ENCODE measurements around the gene H2AZ1. TPM values are rescaled to one million over a fixed set of nuclear protein-coding genes. Genes with fewer than 3 reads are reported as not detected.
"Not testable (repeated sequence)": the region's sequence is repeated elsewhere in the genome, so short reads cannot be mapped to it uniquely, and the experiment has no call there.

H2AZ1 gene
- total RNA-seq, 2 donors from 2014 or later: 519 to 844 TPM

- H3K27me3 Mint-ChIP-seq; H3K27ac Mint-ChIP-seq; H3K9me3 Mint-ChIP-seq; H3K36me3 Mint-ChIP-seq (ENCODE audit: low read depth); ATAC-seq (replicated peaks); H3K4me3 Mint-ChIP-seq; H3K4me1 Mint-ChIP-seq: not testable (repeated sequence)
Measured at GRCh38 chr4:99958207-99958606, 8.1 kb upstream of the H2AZ1 start.

DNA sequence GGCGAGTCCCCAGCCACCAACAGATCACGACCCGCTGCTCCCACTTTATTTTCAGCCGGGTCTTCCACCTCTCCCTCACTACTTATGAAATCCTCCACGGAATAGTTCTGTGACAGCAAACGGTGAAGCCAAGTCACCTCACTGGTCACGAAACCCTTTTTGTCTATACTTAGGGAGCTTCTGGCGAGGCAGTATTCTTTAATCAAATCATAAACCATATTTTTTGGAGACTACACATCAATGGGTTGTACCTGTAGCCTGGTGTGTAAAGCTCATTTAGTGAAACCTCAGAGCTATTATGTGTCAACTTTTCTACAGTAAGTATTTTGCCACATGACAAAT is 809 bp upstream of the H2AZ1 start:
- Mint-ChIP-seq H3K4me1 (peaks cover 7% of the 10 kb centered on the region), H3K27ac (no peak overlapping the region), H3K9me3 (no peaks in the 10 kb centered on the region), H3K27me3 (no peaks in the 10 kb centered on the region), H3K4me3 (no peak overlapping the region), H3K36me3 (ENCODE audit: low read depth) (peaks cover 3% of the 10 kb centered on the region)
- no peak for ATAC-seq (replicated peaks)

DNA sequence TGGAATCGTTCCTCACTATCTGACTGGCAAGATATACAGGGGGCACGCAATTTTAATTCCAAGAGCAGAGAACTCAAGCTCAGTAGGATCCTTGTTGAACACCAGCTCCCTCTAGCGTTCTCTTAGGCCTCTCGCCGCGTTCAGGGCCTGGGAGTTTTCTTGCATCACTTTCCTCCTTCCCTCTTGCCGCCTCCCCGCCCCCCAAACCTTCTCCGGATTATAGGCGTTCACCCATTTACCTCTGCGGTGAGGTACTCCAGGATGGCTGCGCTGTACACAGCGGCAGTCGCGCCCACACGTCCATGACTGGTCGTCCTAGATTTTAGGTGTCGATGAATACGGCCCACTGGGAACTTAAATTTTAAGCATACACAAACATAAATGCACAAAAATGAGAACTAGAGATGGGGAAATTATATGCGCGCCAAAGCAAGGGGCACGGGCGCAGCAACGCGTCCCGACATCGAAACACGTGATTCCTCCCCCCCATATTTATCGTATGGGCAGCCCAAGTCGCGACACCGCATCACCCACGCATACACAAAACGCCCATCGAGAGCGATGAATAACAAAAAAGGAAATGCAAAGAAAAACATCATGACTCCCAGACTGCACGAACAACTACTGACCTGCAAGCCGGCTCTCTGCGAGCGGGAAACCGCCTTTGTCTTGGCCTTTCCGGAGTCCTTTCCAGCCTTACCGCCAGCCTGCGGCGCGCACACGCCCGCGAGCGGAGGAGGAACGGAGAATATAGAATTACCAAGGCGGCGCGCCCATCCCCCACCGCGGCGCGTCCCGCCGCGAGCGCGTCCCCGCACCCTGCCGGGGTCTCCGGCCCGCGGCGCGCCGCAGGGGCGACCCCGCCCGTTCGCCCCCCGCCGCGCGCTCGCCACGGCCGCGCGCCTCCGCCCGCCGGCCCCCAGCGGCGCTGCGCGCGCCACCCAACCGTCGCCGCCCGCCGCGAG is 759 bp downstream of the H2AZ1 start:
- H3K27ac Mint-ChIP-seq: no peak overlapping the region
- peaks cover 19% of the 10 kb centered on the region for H3K36me3 Mint-ChIP-seq (ENCODE audit: low read depth)
- H3K4me1 Mint-ChIP-seq: peaks cover 17% of the 10 kb centered on the region
- peak; percentile 54 for ATAC-seq (replicated peaks)
- H3K9me3 Mint-ChIP-seq: no peaks in the 10 kb centered on the region
- H3K4me3 Mint-ChIP-seq: no peak overlapping the region
- no peaks in the 10 kb centered on the region for H3K27me3 Mint-ChIP-seq

- no peak overlapping the region for H3K4me3 Mint-ChIP-seq
- peak overlapping the region; percentile 95 for H3K27ac Mint-ChIP-seq
- no peaks in the 10 kb centered on the region for H3K9me3 Mint-ChIP-seq
- no peaks in the 10 kb centered on the region for H3K27me3 Mint-ChIP-seq
- peaks cover 33% of the 10 kb centered on the region for H3K4me1 Mint-ChIP-seq
- ATAC-seq (replicated peaks): no peak
- H3K36me3 Mint-ChIP-seq (ENCODE audit: low read depth): peaks cover 36% of the 10 kb centered on the region
Measured at GRCh38 chr4:99947608-99948007, 2.5 kb downstream of the H2AZ1 start.

DNA sequence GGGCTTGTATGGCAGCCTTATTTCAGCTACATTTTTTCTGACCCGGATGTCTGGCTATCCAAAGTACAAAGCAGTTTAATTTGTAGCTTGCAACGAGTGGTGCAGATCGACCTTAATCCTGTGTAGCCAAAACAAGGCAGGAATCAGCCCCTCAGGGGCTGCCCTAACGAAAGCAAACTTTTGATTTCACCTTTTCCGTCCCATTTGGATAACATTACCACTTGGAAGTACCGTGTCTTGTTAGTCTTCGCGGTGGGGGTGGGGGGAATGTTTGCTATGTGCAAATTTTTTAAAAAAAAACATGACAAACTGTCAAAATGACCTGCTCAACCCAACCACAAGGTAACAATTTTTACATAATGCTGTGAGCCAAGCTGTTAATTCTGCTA is 2.9 kb downstream of the H2AZ1 start:
- peak overlapping the region; percentile 95 for H3K27ac Mint-ChIP-seq
- peaks cover 33% of the 10 kb centered on the region for H3K4me1 Mint-ChIP-seq
- H3K4me3 Mint-ChIP-seq: no peak overlapping the region
- H3K9me3 Mint-ChIP-seq: no peaks in the 10 kb centered on the region
- H3K27me3 Mint-ChIP-seq: no peaks in the 10 kb centered on the region
- H3K36me3 Mint-ChIP-seq (ENCODE audit: low read depth): peaks cover 38% of the 10 kb centered on the region
- no peak for ATAC-seq (replicated peaks)

DNA sequence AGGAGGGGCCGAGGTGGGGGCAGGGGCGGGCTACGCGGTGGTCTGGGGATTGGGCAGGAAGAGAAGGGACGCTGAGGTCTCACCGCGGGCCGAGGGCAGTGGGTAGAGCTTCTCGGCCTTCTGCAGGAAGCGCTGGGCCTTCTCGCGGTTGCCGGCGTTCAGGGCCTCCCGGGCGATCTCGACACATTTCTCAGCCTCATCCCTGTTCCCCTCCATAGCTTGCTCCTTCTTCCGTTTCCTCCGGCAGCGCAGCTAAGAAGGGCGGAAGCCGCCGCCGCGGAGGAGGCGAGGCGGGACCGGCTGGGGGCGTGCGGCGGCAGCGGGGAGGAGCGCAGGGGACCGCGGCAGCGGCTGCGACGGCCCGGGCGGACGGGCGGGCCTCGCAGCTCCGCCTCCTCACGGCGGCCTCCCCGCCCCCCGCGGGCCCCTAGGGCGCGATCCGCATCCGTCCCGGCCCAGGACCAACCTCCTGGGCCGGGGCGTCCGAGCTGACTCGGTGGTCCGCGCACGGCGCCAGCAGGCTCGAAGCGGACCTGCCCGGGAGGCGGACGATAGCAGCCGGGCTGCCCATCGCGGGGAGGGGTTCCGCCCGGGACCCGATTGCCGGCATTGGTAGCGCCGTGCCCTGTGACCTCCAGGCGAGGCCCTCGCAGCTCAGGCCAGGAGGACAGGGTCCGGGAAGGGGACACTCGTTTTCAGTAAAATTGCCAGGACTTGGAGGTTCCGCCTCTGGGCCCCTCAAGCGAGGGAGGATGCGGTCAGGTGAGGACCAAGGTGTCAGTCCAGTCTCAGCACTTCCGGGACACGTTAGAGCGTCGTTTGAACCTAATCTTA is 3.5 kb downstream of the H2AZ1 start, which contains the start of gene DNAJB14:
DNAJB14 (minus strand) TSS at position 263 of the 834 bp plus-strand sequence; CDS start at position 216, 47 bp downstream.
- H3K4me3 Mint-ChIP-seq: no peak within 1 kb of the TSS
- no peaks in the 10 kb centered on the region for H3K27me3 Mint-ChIP-seq
- peak within 1 kb of the TSS; percentile 95 for H3K27ac Mint-ChIP-seq
- peaks cover 39% of the 10 kb centered on the region for H3K36me3 Mint-ChIP-seq (ENCODE audit: low read depth)
- peak; percentile 44 for ATAC-seq (replicated peaks)
- H3K4me1 Mint-ChIP-seq: peaks cover 33% of the 10 kb centered on the region
- H3K9me3 Mint-ChIP-seq: no peaks in the 10 kb centered on the region

DNA sequence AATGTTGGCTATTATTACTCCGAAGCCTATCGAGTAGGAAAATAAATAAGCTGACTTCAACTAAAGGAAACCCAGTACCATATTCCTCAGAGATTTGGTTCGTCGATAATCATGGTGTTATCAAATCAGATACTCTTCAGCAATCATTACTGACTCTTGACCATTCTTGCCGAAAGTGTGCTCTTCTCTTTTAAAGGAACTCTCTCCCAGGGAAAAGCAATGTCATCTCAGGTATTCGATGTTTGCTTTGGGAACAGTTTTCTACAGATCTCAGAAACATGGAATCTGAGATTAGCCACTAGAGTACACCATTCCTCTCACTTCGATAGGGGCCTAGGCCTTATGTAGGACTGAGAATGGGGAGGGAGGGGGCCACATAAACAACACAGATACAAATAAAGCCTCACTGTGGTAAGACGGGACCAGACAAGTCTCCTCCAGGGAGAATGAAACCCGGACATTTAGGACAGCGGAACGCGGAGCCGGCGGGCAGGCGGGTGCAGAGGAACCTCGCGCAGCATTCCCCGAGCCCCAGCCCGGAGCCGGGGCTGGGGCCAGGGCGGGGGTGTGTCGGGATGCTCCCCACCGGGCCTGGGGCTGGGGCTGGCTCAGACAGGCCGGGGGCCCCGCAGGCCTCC is 4.2 kb downstream of the H2AZ1 start:
- Mint-ChIP-seq H3K4me3 (no peak overlapping the region), H3K36me3 (ENCODE audit: low read depth) (peaks cover 45% of the 10 kb centered on the region), H3K9me3 (no peaks in the 10 kb centered on the region), H3K27ac (peak overlapping the region; percentile 95), H3K27me3 (no peaks in the 10 kb centered on the region), H3K4me1 (peaks cover 39% of the 10 kb centered on the region)
- ATAC-seq (replicated peaks): peak; percentile 1

GRCh38 chr4:99943904-99944437 is 6.1 kb downstream of the H2AZ1 start:
- Mint-ChIP-seq H3K36me3 (ENCODE audit: low read depth) (peaks cover 52% of the 10 kb centered on the region), H3K4me1 (peaks cover 39% of the 10 kb centered on the region), H3K4me3 (no peak overlapping the region), H3K27me3 (no peaks in the 10 kb centered on the region), H3K9me3 (no peaks in the 10 kb centered on the region), H3K27ac (peak overlapping the region; percentile 95)
- ATAC-seq (replicated peaks): peak; percentile 34

GRCh38 chr4:99938243-99938753 is 11.8 kb downstream of the H2AZ1 start:
- Mint-ChIP-seq H3K27ac (no peak overlapping the region), H3K4me1 (peaks cover 17% of the 10 kb centered on the region), H3K36me3 (ENCODE audit: low read depth) (peaks cover 69% of the 10 kb centered on the region), H3K27me3 (no peaks in the 10 kb centered on the region), H3K9me3 (no peaks in the 10 kb centered on the region), H3K4me3 (no peak overlapping the region)
- no peak for ATAC-seq (replicated peaks)

DNA sequence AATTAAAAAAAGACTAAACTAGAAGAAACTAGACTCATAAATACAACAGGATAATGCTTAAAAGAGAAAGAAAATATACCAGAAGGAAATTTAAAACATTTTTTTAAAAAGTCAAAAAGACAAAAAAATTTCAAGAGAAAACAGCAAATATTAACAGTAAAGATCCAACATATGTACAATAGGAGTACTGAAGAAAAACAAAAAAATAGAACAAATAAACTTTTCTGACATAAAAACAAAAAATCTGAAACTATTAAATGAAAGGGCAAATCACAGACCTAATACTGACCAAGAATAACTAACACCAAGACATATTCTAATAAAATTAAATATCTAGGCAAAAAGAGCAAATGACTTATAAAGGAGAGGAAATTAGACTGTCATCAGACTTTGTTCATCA is 15.2 kb downstream of the H2AZ1 start:
- peaks cover 14% of the 10 kb centered on the region for H3K4me1 Mint-ChIP-seq
- H3K27ac Mint-ChIP-seq: no peak overlapping the region
- no peaks in the 10 kb centered on the region for H3K27me3 Mint-ChIP-seq
- H3K9me3 Mint-ChIP-seq: no peaks in the 10 kb centered on the region
- H3K4me3 Mint-ChIP-seq: no peak overlapping the region
- ATAC-seq (replicated peaks): no peak
- H3K36me3 Mint-ChIP-seq (ENCODE audit: low read depth): peaks cover 71% of the 10 kb centered on the region

GRCh38 chr4:99927566-99927965 is 22.5 kb downstream of the H2AZ1 start:
- no peaks in the 10 kb centered on the region for H3K27me3 Mint-ChIP-seq
- H3K4me3 Mint-ChIP-seq: no peak overlapping the region
- H3K36me3 Mint-ChIP-seq (ENCODE audit: low read depth): peaks cover 80% of the 10 kb centered on the region
- H3K4me1 Mint-ChIP-seq: peaks cover 16% of the 10 kb centered on the region
- no peaks in the 10 kb centered on the region for H3K9me3 Mint-ChIP-seq
- no peak overlapping the region for H3K27ac Mint-ChIP-seq
- ATAC-seq (replicated peaks): no peak

DNA sequence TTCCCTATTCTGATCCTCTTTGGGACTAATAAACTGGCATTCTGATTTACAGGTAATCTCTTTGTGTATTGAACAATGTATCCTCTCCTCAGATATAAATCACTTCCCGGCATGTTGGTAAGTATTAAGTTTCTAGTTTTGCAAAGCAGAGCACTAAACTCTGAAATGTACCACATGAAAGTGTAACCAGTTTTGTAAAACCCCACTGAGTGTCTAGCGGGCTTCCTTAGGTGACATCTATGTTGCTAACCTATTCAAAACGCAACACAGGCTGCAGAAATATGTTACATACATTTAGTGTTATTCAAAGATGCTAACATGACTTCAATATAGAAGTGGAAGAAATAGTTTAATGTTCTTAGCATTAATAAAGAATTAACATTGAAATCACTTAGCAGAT is 28.9 kb downstream of the H2AZ1 start:
- H3K27me3 Mint-ChIP-seq: no peaks in the 10 kb centered on the region
- peaks cover 11% of the 10 kb centered on the region for H3K4me1 Mint-ChIP-seq
- peak; percentile 54 for ATAC-seq (replicated peaks)
- H3K36me3 Mint-ChIP-seq (ENCODE audit: low read depth): peaks cover 75% of the 10 kb centered on the region
- peak overlapping the region; percentile 1 for H3K4me3 Mint-ChIP-seq
- peak overlapping the region; percentile 7 for H3K27ac Mint-ChIP-seq
- H3K9me3 Mint-ChIP-seq: no peaks in the 10 kb centered on the region

DNA sequence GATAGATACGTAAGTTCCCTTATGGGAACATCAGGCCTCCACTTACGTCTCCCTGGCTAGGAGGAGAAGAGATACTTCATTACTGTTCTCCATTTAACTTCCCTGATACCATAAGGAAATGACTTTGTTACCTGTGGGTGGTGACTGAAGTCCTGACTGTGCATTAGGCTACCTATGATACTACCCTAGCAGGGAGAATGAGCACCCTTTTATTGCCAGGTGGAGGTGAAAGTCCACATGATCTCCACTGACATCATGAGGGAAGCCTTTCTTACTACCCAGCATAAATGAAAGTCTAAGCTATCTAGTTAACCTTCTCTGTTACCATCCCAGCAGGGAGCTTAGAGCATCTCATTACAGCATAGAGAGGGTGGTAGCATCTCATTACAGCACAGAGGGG is 31.4 kb downstream of the H2AZ1 start:
- H3K9me3 Mint-ChIP-seq: no peaks in the 10 kb centered on the region
- H3K27ac Mint-ChIP-seq: peak overlapping the region; percentile 28
- peaks cover 12% of the 10 kb centered on the region for H3K4me1 Mint-ChIP-seq
- H3K36me3 Mint-ChIP-seq (ENCODE audit: low read depth): peaks cover 78% of the 10 kb centered on the region
- no peak overlapping the region for H3K4me3 Mint-ChIP-seq
- no peaks in the 10 kb centered on the region for H3K27me3 Mint-ChIP-seq
- no peak for ATAC-seq (replicated peaks)

- H3K9me3 Mint-ChIP-seq: no peaks in the 10 kb centered on the region
- H3K27me3 Mint-ChIP-seq: no peaks in the 10 kb centered on the region
- H3K27ac Mint-ChIP-seq: no peak overlapping the region
- ATAC-seq (replicated peaks): no peak
- H3K4me3 Mint-ChIP-seq: no peak overlapping the region
- peaks cover 12% of the 10 kb centered on the region for H3K4me1 Mint-ChIP-seq
- peaks cover 77% of the 10 kb centered on the region for H3K36me3 Mint-ChIP-seq (ENCODE audit: low read depth)
Measured at GRCh38 chr4:99917575-99917974, 32.5 kb downstream of the H2AZ1 start.
